Naive B cell (primary cell): Measurements from ENCODE around the gene DLX6. TPM values are rescaled to one million over a fixed set of nuclear protein-coding genes. Genes with fewer than 3 reads are reported as not detected.

Source experiments
- ATAC-seq, 2 donors: fragments of 150-1000 bp; cut with Tn5 transposase; 2 replicates each; pipeline ENCODE4 v1.10.0; 2021; ENCODE audit warnings: low read depth in 2 of 2, mild to moderate bottlenecking in 2 of 2, moderate library complexity in 2 of 2
- DNase-seq: peaks from one replicate; pipeline ENCODE4 v3.0.0; 2022
- H3K27ac Mint-ChIP-seq, 6 donors: one replicate each; pipeline ENCODE4 v1.8.0; 2020 to 2022; ENCODE audit warnings: mild to moderate bottlenecking in 6 of 6, mixed read lengths in 6 of 6, moderate library complexity in 5 of 6, inconsistent platforms in 2 of 6
- H3K27me3 Mint-ChIP-seq, 3 donors: one replicate each; pipeline ENCODE4 v1.8.0; 2021 to 2022; ENCODE audit warnings: mixed read lengths in 3 of 3, mild to moderate bottlenecking in 1 of 3
- H3K36me3 Mint-ChIP-seq, 2 donors: one replicate each; pipeline ENCODE4 v1.8.0; 2020 to 2022; ENCODE audit warnings: mixed read lengths in 2 of 2, inconsistent platforms in 1 of 2, mild to moderate bottlenecking in 1 of 2
- H3K4me1 Mint-ChIP-seq, 3 donors: one replicate each; pipeline ENCODE4 v1.8.0; 2020 to 2022; ENCODE audit warnings: mixed read lengths in 3 of 3, inconsistent platforms in 1 of 3, mild to moderate bottlenecking in 1 of 3, moderate library complexity in 1 of 3
- H3K4me3 Mint-ChIP-seq, 8 donors: one replicate each; pipeline ENCODE4 v1.8.0; 2020 to 2022; ENCODE audit warnings: mild to moderate bottlenecking in 8 of 8, mixed read lengths in 8 of 8, moderate library complexity in 8 of 8, inconsistent platforms in 2 of 8
- H3K9me3 Mint-ChIP-seq, 7 donors: one replicate each; pipeline ENCODE4 v1.8.0; 2020 to 2022; ENCODE audit warnings: mixed read lengths in 7 of 7, mild to moderate bottlenecking in 5 of 7, inconsistent platforms in 2 of 7, moderate library complexity in 1 of 7
- polyA plus RNA-seq, 6 donors: library from polyadenylated mRNA; unstranded; fragments of 300-500 nt; fragmentation: Illumina TruSeq; gene quantifications; one replicate each; pipeline ENCODE4 v1.2.3, GENCODE V29; 2021; ENCODE audit warnings: low read depth in 6 of 6

DLX6 gene
- polyA plus RNA-seq, 6 donors from 2014 or later = not detected

DNA sequence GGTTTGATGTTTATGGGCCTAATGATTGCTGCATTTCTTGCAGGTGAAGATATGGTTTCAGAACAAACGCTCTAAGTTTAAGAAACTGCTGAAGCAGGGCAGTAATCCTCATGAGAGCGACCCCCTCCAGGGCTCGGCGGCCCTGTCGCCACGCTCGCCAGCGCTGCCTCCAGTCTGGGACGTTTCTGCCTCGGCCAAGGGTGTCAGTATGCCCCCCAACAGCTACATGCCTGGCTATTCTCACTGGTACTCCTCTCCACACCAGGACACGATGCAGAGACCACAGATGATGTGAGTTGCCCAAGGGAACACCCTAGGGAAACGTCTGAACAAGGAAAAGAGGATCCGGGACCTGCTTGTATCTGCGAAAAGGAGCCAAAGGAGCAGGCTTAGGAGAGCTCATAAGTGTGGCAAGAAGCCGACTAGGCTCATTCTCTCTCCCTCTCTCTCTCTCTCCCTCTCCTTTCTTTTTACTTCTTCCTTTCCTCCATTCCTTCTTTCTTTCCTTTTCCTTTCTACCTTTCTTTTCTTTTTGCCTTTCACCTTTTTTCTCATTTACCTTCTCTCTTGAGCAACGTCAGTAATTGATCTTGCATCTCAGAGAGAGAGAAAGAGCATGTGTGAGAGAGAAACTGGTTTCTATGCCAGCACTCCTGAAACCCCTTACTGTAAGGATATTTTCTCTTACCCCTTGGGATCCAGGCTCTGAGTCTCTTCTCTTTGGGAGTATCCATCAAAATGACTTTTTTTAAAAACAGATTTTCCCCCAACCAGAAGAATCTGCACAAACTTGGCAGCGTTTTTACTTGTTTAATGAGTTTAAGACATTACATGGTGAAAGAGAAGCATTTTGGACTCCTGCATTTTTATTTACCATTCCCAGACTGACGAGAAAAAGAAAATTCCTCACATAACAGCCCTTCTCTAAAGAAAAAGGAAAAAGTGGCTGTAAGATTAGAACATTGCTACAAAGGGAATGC is 4.7 kb downstream of the DLX6 start:
- no peak overlapping the region for H3K27ac Mint-ChIP-seq
- H3K4me1 Mint-ChIP-seq = peaks cover 5 to 15% (median 12%) of the 10 kb centered on the region in 3 donors
- ATAC-seq = no peak
- H3K27me3 Mint-ChIP-seq = peaks cover 79 to 92% (median 90%) of the 10 kb centered on the region in 3 donors
- peaks cover 0 to 25% (median 5%) of the 10 kb centered on the region in 7 donors for H3K9me3 Mint-ChIP-seq
- H3K4me3 Mint-ChIP-seq = no peak overlapping the region
- H3K36me3 Mint-ChIP-seq = no peaks in the 10 kb centered on the region
- DNase-seq = no peak

DNA sequence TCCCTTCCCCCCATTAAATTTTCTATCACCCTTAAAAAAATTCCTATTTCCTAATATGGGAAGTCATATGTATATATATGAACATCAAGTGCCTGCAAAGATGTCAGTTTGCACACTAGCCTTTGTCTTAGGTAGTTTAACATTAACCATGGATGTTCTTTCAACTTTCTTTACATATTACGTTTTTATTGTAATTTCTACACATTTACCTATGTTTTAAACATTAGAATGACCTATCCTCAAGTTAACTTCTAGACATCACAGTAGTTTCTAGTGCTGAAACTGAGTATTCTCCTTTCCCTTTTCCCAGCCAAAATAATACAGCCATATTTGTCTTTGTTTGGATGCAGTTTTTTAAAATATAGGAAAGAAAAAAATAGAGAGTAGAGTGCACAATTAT is 5.8 kb downstream of the DLX6 start:
- Mint-ChIP-seq H3K9me3 (peaks cover 0 to 25% (median 5%) of the 10 kb centered on the region in 7 donors), H3K4me3 (no peak overlapping the region), H3K27ac (no peak overlapping the region), H3K27me3 (peaks cover 89 to 98% (median 96%) of the 10 kb centered on the region in 3 donors), H3K36me3 (no peaks in the 10 kb centered on the region), H3K4me1 (peaks cover 4 to 11% (median 7%) of the 10 kb centered on the region in 3 donors)
- no peak for DNase-seq
- no peak for ATAC-seq

DNA sequence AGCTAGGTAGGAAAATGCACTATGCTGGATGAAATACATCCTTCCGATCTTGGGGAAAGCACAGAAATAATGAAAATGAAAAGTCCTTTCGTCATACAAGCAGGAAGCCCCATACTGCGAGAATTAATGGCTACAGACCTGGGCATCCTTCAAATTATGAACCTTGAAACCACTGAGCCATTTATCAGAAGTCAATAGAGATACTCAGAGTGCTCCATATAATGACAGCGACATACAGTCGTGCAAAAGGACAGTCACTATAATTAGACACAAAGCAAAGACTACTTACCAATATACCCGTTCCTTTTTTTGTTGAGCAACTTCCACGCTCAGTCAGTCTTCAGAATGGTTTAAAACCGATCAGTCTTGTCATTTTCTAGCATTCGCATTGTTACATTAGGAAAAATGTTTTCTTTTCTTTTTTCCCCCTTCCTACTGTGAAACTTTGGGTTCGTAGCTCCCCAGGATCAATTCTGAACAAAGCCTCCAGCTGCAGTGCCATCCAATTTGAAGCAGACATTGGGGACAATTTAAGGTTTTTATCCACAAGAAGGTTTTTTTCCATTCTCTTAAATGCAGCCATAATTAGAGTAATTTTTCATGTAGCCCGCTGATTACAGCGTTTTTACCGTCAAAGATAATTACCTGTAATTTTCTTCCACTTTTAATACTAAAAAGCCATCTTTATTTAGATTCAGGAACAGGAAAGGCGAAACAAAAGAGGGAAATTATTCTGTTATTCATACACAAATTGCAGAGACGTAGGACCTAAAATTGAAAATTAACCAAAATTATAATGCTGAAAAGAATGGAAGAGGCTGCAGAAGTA is 6.4 kb downstream of the DLX6 start:
- peaks cover 0 to 25% (median 5%) of the 10 kb centered on the region in 7 donors for H3K9me3 Mint-ChIP-seq
- H3K4me3 Mint-ChIP-seq = no peak overlapping the region
- peaks cover 0 to 6% of the 10 kb centered on the region in 2 donors for H3K36me3 Mint-ChIP-seq
- DNase-seq = no peak
- peak overlapping the region in 1 of 6 donors; percentile 13 for H3K27ac Mint-ChIP-seq
- H3K27me3 Mint-ChIP-seq = peaks cover 92 to 98% (median 96%) of the 10 kb centered on the region in 3 donors
- peaks cover 2 to 10% (median 5%) of the 10 kb centered on the region in 3 donors for H3K4me1 Mint-ChIP-seq
- no peak for ATAC-seq

DNA sequence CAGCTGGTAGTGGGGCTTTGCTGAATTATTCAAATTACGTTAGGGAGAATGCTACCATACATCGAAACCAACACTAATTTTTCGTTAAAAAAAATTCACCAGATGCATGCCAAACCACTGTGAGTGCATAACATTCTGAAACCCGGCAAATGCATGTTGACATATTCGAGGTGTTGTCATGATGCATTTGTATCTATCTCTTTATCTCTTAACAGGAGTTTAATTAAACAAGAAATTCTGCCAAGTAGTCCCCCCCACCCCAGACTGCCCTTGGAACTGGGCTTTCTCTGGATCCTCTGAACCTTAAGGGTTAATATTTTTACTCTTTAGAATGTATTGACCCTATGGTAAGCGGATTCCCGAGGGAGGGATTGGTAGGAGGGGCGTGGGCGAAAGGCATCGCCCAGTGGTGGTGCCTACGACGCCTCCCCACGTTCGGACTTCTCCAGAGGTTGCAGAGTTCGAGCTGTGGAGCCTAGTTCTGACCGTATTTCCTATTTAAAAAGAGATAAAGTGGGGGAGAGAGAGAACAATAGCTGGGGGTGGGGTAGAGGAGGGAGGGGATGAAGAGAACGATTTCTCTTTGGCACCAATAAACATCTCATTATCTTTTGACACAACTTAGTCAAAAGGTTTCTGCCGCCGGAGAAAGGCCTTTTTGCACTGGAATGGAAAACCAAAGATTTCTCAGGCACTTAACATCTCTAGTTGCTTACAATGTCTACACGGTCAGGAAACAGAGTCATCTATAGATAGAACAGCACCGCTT is 7.2 kb downstream of the DLX6 start:
- Mint-ChIP-seq H3K9me3 (peaks cover 0 to 21% (median 3%) of the 10 kb centered on the region in 7 donors), H3K4me3 (no peak overlapping the region), H3K36me3 (peaks cover 3 to 14% of the 10 kb centered on the region in 2 donors), H3K4me1 (peaks cover 3 to 6% (median 4%) of the 10 kb centered on the region in 3 donors), H3K27me3 (peaks cover 92 to 98% (median 96%) of the 10 kb centered on the region in 3 donors), H3K27ac (peak overlapping the region in 1 of 6 donors; percentile 83)
- ATAC-seq (no peak), DNase-seq (no peak)

DNA sequence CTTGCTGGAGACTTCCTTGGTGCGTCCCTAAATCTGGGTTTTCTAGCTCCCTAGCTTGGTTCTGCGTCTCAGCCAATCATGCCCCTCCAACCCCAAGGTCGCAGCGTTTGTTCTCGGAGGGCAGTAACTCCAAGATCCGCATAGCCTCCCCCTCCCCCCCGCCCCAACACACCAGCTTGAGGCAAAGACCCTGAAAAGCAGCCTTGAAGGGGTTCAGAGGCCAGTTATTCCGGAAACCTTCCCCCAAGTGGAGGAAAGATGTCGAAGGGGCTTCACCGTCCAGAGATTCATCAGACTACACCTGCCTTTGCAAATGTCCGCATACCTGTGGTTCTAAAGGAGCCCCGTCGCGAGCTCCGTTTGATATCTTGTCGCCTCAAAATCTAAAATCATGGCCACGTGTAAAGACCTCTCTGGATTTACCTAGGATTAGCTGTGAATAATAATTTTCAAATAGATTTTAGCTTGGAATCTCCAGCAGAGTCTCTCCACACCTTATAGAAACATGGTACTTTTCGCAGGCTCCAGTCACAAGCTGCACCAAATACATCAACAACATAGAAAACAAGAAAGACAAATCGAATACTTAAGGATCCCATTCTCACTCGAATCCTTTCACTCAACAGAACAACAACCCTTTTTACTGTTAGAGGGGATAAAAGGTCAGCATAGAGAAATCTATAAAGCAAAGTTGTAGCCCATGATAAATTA is 7.9 kb downstream of the DLX6 start:
- ATAC-seq (no peak), DNase-seq (no peak)
- Mint-ChIP-seq H3K27me3 (peaks cover 90 to 97% (median 96%) of the 10 kb centered on the region in 3 donors), H3K4me3 (no peak overlapping the region), H3K9me3 (peaks cover 0 to 16% (median 5%) of the 10 kb centered on the region in 7 donors), H3K27ac (no peak overlapping the region), H3K4me1 (peaks cover 4 to 10% (median 9%) of the 10 kb centered on the region in 3 donors), H3K36me3 (peaks cover 5 to 18% of the 10 kb centered on the region in 2 donors)

DNA sequence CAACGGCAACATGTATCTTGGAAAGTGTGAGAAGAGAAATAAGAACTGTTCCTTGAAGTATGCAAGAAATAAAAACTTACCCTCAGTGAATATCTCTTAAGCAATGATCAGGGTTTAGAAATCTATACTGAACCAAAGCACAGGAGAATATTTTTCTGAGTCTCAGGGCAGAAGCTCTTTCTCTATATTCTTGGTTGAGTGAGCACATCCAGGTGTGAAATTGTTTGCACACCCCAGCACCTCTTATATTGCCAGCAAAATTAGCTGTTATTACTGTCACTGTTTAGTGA is 8.4 kb downstream of the DLX6 start:
- DNase-seq (no peak), ATAC-seq (no peak)
- Mint-ChIP-seq H3K36me3 (peaks cover 5 to 18% of the 10 kb centered on the region in 2 donors), H3K9me3 (peaks cover 0 to 16% (median 5%) of the 10 kb centered on the region in 7 donors), H3K4me1 (peaks cover 4 to 11% (median 11%) of the 10 kb centered on the region in 3 donors), H3K27me3 (peaks cover 88 to 96% (median 96%) of the 10 kb centered on the region in 3 donors), H3K4me3 (no peak overlapping the region), H3K27ac (no peak overlapping the region)

DNA sequence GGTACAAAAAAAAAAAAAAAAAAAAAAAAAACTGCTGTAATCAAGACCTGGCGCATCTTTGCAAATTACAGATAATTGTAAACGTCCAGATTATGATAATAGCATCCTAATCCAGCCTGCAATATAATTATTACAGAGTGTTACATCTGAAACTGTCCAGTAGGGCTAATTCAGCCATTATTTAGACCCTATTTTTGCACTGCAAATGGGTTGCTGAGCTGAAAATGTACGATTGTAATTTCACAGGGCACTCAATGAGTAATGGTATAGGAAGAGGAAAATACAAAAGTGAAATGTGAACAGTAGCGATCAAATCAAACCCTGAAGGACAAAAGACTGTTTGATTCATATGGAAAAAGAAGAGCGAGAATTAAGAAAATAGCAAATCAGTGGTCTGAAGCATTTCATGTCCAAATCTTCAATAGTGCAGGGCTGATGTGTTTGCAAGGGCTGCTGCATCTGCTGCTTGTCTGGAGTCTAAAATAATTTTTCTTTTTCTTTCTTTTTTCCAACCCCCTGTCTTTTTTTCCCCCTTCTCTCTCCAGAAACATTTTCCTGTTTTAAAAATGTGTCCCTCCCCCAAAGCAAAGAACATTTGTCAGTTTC is 8.9 kb downstream of the DLX6 start:
- Mint-ChIP-seq H3K36me3 (peaks cover 5 to 18% of the 10 kb centered on the region in 2 donors), H3K4me3 (no peak overlapping the region), H3K9me3 (peaks cover 0 to 16% (median 5%) of the 10 kb centered on the region in 7 donors), H3K27me3 (peaks cover 88 to 98% (median 97%) of the 10 kb centered on the region in 3 donors), H3K27ac (no peak overlapping the region), H3K4me1 (peaks cover 4 to 11% (median 11%) of the 10 kb centered on the region in 3 donors)
- no peak for ATAC-seq
- DNase-seq = no peak

DNA sequence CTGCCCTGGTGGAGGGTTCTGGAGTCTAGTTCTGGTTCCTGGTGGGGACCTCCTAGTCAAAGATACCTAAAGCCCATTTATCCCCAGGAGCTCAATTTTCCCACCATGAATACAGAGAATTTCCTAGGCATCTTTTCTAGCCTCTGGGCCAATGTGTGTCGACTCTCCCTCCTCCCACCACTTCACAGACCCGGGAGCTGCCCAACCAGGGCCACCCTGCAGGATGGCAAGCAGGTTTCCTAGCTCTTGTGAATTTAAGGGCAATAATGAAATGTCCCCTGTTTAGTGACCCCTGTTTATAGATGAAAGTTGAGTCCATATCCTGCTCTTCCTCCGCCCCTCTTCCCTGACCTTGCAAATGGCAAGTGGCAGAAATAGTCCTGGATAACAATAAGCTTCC is 9.9 kb downstream of the DLX6 start:
- Mint-ChIP-seq H3K9me3 (peaks cover 0 to 16% (median 5%) of the 10 kb centered on the region in 7 donors), H3K4me3 (no peak overlapping the region), H3K4me1 (peaks cover 4 to 11% (median 11%) of the 10 kb centered on the region in 3 donors), H3K27ac (no peak overlapping the region), H3K36me3 (peaks cover 5 to 18% of the 10 kb centered on the region in 2 donors), H3K27me3 (peaks cover 88 to 98% (median 97%) of the 10 kb centered on the region in 3 donors)
- DNase-seq (no peak), ATAC-seq (no peak)

DNA sequence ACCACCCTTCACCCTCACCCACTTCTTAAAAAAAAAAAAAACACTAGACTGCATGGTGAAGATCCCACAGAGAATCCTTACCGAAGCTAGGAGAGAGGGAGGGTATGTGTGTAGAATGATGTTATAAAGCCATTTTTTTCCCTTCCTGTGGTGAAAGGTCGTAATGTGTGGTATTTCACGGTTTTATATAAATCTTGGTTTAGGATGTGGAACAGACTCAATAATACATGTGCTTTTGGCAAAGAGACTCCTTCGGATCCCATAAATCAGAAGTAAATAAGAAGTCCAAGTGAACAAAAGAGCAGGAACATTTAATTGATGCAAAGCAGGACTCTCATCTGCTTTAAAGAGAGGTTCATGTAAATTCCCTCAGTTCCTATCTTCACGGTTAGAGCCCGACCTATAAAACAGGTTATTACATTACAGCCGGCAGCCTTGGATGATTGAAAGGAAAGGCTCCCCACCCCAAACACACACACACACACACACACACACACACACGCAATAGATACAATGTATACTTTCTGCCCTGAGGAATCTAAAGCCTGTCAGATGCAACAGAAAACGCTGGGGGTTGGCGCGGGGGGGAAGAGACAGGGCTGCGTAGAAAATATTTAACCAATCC is 10.5 kb downstream of the DLX6 start:
- Mint-ChIP-seq H3K36me3 (peaks cover 5 to 18% of the 10 kb centered on the region in 2 donors), H3K9me3 (peaks cover 0 to 20% (median 5%) of the 10 kb centered on the region in 7 donors), H3K27me3 (peaks cover 90 to 100% (median 98%) of the 10 kb centered on the region in 3 donors), H3K4me3 (no peak overlapping the region), H3K27ac (peak overlapping the region in 1 of 6 donors; percentile 16), H3K4me1 (peaks cover 4 to 14% (median 11%) of the 10 kb centered on the region in 3 donors)
- no peak for DNase-seq
- ATAC-seq = no peak

DNA sequence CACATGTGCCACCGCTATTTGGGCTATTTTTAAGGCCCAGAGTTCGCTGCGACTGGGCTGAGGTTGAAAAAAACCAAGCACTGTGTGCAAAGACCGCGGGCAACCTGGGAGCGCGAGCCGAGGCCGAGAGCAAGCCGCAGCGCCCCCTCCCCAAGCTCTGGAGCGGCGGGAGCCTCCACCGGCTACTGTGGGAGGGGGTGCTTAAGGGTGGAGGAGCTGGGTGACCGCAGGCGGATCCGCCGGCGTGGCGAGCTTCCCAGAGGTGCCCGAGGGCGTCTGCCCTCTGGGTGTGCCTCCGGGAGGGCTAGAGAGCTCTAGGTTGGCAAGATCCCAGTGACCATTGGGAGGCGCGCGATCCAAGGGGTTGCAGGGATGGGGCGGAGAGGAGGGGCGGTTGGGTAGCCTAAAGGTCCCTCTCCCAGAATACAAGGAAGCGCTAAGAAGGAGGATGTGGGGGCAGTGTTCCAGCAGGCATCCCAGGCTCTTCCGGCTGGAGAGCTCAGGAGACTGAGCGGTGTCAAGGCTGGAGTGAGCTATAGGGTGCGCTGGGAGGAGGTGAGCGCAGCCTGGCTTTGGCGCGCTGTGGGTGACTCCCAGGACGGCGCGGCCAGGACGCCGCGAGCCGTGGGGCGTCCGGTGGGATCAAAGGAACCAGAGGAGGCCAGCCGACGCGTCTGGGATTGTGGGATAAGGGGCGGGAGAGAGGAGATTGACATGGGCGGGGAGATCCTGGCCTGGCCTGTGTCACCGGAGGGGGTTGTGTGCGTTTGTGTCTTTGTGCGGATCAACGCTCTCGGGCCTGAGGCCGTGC is 11.2 kb downstream of the DLX6 start:
- peak overlapping the region in 1 of 8 donors; percentile 81 for H3K4me3 Mint-ChIP-seq
- no peak for DNase-seq
- peak overlapping the region in 1 of 6 donors; percentile 60 for H3K27ac Mint-ChIP-seq
- peaks cover 4 to 14% (median 11%) of the 10 kb centered on the region in 3 donors for H3K4me1 Mint-ChIP-seq
- H3K36me3 Mint-ChIP-seq = peaks cover 5 to 18% of the 10 kb centered on the region in 2 donors
- no peak for ATAC-seq
- H3K27me3 Mint-ChIP-seq = peaks cover 83 to 97% (median 91%) of the 10 kb centered on the region in 3 donors
- peaks cover 0 to 12% (median 5%) of the 10 kb centered on the region in 7 donors for H3K9me3 Mint-ChIP-seq
